Inflammatory macrophage treated with lipopolysaccharide for 1 hour (primary cell): ENCODE measurements around the gene DLX6.

ENCODE experiments used
- DNase-seq, 2 donors: peaks; one replicate each; pipeline ENCODE4 v3.0.0-alpha.2; 2020 to 2022

DLX6 gene

DNA sequence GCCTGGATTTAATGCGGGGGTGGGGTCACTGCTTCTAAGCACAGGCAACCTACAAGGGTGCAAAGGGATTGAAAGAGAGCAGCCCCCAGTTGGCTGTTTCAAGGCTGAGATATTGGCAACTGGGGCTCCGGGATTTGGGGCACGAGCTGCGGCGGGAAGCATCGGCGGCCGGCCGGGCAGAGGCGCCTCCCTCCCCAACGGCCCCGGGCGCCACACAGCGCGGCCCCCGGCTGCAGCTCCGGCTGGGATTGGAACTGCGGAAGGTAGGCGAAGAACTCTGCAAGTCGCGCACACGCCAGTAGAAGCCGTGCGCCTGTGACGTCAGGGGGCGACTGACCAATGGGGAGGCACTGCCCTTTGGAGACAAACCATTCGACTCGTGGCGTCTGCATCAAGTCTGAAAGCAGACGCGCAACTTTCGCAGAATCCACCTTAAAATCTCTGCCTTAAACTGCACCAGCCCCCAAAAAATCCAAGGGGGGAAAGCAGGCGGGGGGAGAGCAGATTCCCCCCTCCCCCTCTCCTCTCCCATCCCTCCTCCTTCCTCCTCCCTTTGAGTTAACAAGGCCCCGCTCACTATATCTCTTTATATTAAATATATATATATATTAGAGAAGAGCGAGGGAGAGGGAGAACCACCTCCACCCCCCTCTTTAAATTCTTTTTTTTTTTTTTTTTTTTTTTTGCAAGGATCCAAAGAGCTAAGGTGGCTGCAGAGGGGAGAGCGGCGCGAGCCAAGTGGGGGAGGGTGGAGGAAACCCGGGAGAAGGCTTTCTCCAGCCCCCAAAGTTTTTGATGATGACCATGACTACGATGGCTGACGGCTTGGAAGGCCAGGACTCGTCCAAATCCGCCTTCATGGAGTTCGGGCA, at the start of gene DLX6:
TSS of gene DLX6 (plus strand) at position 371 of the 872 bp plus-strand sequence. CDS start at position 796, 425 bp downstream.
- DNase-seq, result no peak

DNA sequence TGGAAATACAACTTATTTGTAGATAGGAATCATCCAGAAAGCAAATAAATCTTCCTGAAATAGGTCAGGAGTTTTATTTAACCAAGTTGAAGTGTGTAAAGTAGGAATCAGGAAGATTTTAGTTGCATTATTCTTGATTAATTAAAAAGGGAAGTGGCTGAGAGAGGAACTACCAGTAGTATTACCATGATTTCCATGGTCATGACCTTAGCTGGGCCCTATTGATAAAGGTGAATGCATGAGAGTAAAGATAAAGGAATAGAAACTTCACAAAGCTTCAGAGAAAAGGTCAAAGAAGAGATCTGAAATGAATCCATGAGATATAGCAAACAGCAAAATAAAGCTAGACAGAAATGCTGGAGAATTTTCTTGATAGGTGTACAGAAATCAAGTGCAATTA, 46.2 kb upstream of the DLX6 start:
- no peak for DNase-seq

DNA sequence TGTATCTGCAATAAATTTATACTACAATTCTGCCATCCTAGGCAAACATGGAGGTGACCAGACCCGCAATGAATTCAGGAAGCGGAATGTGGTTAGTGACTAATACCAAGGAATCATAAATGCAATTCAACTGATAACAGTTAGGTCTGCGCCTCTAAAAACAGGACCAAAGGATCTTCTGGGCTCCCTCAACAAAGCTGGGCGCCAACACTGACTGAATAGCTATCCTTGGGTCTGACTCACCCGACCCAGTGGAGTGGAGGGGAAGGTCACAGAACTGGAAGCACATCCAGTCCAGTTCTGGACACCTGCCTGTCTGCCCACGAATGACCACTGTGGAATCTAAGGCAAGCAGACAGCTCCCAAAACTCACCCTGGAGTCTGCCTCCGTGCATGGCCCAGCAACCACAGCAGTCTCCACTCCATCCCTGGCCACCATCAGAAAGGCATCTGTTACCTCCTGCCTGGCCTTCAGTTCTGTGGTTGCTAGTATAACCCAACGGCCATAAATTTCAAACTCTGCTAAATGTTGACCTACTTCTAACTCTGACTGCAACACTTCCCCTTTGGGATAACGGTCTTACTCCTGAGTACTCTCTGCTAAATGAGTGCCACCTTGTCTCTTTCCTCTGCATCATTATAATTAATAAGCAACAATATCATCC, 43.0 kb upstream of the DLX6 start:
- no peak for DNase-seq

DNA sequence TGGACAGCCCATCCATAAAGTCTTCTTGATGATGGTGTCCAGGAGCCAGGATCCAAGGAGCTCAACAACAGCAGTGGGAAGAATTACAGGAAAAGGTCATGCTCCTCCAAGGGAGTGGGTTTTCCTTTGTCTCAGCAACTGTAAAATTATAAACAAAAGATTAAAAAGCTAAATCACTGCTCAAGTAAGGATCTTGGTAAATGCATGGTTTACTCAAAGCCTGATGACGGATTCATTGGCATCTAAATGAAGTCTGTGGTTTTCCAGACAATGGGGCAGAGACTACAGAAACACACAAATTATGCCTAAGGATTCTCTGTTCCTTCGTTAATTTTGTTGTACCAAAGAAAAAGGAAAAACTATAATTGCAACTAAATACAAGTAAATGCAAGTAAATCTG, 36.4 kb upstream of the DLX6 start:
- DNase-seq, result no peak

DNA sequence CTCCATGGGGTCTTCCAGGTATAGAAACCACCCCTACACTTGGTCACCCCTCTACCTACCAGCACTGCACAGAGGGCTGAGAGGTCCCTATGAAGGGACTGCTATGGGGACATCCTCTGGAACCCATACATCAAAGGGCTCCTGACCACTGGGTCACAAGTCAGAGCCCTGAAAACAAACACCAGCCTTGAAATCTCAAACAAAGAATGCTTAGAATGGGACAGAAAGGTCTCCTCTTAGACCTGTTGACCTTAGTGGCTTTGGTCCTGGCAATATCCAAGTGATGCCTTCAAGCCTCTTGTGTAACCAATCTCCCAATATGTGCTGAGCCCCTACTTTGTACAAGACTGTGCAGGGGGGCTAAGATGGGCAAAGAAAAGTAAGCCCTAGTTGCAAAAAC, 34.6 kb upstream of the DLX6 start:
- DNase-seq, result no peak

DNA sequence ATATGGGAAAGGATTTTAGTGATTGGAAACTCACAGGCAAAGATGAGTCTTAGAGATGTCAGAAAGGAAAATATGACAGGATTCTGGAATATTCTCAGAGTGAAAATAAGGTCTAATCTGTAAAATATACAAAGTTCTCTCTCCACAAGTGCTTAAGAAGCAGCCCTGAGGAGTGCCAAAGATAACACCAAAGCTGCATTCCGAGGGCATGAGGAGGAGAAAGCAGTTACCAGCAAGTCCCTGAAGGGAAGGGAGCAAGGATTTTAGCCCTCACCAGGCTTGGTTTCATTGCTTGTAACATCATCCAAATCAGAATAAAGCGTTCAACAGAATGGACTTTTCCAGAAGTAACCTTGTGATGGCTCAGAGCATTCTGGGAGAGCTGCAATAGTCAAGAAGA, 31.4 kb upstream of the DLX6 start:
- no peak for DNase-seq

DNA sequence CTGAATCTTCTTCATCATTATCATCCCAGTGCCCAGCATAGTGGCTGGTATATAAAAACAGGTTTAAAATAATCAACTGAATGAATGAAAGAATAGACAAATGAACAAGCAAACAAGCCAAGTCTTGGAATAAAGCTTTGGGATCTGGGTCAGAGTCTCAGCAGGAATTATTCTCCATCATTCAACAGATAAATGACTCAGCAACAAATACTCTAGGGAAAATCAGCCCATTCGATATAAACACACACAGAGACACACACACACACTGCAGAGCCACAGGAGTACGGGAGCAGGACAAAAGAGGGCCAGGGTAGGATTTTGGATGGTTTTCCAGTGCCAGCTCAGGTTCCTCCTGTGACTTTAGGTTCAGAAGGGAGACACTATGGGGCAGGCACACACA, 29.2 kb upstream of the DLX6 start:
- DNase-seq, result no peak

DNA sequence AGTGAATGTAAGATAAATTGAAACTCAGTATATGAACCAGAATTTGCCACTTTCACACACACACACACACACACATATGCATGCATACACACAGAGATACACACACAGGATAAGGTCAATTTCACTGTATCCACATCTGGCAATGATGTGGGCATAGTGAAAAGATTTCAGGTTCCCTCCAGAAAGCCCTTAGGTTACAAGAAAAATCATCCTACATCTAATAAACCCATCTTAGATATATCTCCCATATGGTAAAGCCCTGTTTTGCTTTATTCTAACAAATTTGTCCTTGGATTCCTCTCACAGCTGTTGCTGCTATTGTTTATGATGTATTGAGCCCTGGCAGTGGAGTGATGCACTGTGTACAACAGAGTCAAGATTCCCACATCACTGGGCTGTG, 27.9 kb upstream of the DLX6 start:
- DNase-seq, result no peak

DNA sequence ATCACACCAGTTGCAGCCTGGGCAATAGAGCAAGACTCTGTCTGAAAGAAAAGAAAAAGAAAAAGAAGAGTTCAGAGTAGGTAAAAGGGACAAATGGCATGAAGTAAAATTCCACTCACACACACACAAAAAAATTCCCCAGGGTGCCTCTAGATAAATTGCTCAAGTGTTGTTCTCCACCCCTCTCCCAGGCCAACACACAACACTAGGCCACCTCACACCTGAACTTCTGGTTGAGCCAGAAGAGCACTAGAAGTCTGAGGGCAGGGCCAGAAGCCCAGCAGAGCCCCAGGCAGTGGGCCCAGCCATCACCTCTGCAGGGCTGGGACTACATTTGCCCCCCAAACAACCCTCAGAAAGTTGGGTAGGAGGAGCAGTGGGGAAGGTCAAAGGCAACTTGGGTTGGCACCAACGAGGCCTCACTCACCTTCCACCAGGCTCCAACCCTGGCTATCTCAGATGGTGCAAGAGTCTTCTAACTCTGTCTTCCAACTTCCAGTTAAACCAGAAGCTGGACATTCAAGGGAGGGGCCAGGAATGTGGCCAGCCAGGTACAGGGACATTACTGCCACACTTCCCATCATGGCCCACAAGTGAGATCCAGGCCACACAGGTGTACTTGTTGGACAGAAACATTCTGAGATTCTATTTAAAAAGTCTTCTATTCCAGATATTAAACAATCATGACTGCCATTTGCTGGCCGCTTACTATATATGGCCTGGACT, 25.6 kb upstream of the DLX6 start:
- DNase-seq, result no peak

DNA sequence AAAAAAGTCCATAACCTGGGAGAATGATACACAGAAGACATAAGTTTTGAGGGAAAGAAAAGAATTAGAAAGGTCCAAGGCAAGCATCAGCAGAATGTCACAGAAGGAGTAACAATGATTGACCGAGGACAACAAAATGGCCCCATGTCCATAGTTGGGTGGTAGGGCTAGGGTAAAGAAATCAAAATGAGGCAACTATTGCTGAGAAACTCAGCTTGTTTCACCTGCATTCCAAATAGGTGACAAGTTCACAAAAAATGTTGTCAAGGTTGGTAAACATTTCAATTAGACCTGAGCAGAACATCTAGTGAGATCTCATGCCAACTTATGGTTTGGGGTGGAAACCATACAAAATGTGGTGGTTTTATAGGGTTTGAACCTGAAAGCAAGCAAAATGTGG, 22.8 kb upstream of the DLX6 start:
- no peak for DNase-seq

DNA sequence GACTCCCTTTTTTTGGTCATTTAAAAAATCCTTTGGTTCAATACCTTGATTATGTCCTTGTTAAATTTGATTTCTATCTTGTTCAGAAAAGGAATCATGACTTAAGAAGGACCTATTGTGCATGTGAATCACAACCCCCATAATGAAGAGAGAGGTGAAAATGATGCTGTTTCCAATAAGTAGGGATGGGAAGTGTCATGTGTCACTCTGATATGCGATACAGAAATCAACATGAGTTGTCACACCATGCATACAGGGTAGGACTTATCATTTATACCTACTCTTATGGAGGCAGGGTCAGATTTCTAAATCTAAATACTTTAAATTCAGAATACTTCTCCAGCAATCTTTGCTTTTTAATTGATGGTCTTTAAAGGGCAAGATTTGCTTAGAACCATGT, 19.4 kb upstream of the DLX6 start:
- no peak for DNase-seq

DNA sequence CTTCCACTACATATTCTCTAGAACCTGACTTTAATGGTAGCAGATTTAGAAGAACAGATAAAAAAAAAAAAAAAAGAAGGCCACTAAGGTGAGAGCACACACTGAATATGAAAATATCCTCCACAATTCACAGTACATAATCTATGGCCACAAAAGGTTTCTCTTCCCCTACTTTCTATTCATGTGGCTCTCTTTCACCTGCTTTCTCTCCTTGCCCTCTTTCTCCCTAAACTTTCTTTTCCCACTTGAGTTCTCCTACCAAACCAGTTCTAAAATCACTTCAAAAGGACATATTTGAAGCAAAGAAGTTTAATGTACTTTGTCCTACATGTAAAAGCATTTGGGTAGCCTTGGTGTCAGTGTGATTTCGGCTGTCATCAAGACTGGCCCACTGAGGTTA, 18.5 kb upstream of the DLX6 start:
- DNase-seq, result no peak

DNA sequence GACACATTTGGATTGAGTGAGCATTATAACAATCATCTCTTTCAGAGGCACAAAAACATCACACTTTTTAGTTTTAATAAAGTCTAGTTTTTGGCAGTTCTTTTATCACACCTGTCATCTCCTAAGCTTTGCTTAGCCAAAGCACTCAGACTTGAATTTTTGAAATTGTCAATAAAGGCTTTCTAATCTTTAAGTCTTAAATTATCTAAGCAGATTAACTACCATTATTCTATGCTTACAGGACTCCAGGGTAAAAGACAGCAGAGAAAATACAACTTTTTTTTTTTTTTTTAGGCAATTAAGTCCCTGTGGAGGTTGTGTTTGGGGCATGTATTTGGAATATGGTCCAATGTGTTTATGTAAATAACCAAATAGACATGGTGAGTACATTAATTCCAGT, 17.6 kb upstream of the DLX6 start:
- no peak for DNase-seq

DNA sequence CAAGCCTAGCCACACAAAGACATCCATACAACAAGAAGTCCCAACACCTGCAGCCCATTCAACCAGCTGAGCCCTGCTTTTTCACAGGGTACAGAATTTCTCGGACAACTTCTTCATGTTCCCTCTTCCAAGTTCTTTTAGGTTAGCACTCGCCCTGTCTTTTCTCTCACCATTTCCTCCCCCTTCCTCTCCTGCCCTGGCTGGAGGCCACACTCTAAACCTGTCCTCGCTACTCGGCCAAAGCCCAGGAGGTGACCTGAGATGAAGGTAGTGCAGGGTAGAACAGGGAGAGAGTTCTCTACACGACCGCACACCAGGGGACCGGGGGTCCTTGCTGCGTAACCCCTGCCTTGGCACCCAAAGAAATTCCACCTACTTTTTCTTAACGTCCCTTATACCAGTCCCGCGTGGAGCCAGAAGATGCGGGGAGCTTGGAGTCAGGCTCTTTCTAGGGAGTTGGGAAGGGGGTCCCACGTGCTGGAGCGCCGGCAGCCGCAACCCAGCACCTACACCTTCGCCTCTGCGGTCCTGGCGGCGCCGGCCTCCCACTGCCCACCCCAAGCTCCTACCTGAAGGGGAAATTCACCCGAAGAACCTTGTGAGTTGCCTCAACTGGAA, 16.0 kb upstream of the DLX6 start:
- no peak for DNase-seq

DNA sequence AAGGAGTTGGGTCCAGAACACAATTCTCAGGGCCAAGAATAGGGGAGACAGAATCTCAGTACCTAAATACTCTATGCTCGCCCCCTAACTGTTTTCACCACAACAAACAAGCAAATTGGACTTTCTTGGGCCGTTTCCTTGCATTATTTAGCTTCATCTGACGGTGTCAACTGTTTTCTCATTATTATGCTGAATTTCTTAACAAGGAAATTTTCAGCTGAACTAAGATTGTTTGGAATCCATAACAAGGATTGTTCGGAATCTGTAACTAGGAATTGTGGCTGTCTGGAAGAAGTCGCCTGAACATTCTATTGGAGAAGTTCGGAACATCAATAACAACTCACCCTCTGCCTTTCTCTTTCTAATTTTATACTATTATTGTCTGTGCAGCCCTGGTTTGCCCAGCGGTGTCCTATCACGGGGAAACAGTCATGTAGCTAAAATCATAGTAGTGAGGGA, 15.5 kb upstream of the DLX6 start:
- DNase-seq, result no peak

DNA sequence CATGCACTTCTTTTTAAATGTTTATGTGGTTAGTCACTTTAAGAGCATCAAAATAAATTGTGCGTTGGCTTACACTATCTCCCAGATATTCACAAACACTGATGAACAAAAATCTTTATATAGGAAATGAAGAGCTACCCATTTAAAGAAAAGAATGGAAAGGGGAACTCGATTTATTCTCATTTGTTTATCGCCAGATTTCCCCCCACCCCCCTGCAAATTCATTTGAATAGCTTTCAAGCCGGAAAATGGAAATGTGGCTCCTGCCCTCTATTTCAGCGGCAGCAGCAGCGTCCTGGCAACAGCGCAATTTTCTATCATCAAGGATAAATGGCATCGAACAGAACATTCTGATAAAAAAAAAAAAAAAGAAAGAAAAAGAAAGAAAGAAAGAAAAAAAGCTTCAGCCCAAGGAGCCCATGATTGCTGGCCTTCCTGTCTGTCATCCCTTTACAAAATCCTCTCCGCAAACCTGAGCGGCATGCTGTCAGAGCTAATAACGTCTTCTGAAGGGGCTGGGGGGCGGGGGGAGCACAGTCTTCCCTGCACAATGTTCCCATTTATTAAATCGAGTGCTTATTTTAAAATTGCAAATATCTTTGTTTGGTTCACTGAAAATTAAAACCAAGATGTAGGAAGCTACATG, 13.7 kb upstream of the DLX6 start:
- no peak for DNase-seq

DNA sequence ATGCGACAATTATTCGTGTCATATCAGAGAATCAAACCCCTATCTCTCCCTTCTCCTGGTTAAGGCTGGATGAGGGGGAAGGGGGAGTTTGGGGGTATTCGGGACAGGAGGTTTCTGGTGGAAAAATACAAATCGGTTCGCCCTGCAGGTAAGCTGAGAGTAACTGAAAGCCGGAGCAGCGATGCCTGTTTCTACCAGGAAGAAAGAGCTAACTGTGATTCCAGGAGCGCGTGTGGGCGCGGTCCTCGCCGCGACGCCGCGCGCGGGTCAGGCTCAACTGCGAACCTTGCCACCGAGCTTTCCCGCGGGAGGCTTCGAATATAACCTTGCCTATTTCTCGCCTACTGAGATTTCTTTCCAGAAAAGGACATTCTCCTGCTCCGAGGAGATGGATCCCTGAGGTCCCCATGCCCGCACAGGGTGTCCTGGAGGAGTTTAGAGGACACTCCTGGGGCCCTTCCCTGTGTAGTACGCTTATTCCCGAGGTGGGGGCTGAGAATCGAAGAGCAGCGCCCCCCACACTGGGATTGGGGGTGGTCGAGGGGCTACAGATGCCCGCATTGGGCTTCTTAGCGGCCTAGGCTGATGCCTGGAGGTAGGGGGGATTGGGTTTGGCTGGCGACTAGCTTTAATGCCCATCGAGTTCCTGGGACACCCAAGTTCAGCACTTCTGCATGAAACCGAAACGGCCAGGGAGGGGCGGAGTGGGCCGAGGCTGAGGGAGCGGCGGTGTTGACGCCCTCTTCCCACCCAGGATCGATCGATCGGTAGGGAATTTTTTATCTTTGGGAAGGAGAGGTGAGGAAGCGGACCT, 13.0 kb upstream of the DLX6 start:
- no peak for DNase-seq

DNA sequence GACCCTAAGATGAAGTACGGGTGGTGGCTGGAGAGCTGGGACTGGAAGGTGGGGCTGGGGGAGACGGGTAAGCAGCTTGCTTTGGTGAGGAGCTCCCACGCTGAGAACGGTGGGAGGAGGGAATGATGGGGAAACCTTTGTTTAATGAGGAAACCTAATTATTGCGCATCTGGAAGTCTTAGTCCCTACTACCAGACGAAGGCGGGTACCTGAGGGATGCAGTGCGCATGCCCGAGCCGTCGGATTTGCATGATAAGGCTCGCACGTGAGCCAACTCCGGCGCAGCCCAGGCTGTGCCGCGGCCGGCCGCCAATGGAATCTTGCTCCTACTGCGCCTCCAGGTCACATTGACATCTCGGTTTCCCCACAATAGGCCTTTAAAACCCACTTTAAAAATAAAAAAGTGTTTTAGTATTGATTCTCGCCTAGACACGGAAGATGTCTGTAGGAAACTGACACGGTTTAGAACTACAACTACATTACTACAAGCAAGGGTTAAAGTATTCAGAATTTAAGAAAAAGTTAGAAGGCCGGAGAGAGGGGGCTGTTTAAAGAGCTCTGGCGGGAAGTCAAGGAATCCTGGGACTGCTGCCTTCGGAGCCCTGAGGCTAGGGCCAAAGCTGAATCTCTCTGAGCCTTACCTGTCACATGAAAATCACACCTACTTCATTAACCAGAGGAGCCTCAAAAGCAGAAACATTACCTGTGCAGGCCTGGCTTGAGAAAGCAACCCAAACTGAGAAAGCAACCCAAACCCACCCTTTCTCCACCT, 12.1 kb upstream of the DLX6 start:
- no peak for DNase-seq

DNA sequence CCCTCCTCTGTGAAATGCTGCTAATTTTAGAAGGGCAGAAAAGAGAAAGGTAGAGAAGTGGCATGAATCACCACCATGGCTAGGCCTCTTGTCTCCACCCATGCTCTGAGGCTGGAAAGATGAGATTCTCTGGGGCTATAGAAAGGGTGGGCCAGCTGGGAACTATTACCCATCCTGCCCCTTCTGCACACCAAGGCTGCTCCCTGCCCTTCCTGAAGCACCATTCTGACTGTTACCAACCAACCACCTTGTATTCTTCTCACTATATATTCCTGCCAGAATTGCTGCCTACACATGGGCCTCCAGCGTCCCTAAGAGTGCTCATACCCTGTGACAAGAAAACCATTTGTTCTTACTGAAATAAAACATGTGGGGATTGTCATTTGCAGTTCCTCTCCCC, 11.4 kb upstream of the DLX6 start:
- no peak for DNase-seq

DNA sequence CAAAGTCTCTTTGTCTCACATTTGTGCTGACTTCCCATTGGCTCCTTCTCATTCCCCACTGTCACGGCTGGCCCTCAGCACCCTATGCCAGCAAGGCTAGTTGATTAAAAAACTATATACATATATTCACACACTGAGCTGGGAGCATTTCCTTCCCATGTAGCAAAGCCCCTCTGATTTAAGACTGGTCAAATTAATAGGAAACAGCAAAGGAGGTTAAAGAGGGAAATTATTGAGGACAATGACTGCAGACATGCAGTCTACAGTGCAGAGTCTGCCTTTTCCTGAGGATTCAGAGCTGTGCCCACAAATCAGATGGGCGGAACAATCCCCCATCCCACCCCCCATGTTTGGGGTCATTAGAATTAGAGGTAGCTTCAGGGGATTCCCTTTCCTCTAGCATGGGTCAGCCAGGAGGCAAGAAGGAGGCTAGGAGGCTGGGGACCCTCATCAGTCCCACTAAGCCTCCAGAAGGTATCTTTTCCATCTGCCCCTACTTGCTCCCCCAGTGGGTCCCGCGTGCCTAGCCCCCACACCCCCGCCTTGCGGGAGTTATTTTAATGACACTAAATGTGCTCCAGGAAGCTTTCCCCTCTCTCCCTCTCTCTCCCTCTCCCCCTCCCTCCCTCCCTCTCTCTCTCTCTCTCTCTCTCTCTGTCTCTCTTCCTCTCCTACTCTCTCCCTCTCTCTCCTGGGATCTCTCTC, 9.8 kb upstream of the DLX6 start:
- DNase-seq, result no peak
